Fibroblast of lung (primary cell): Measurements from ENCODE around the gene FERMT2. TPM values are rescaled to one million over a fixed set of nuclear protein-coding genes. Genes with fewer than 3 reads are reported as not detected.

Experiments used
- DNase-seq, 2 donors: peaks; one replicate each; pipeline versions ENCODE4 v3.0.0 to v3.0.0-alpha.2; 2010; ENCODE audit warnings: low read depth in 2 of 2
- H2AFZ ChIP-seq: 2 replicates; pipeline ENCODE4 v1.5.1; 2012; ENCODE audit warnings: low read length, control low read depth, inconsistent platforms
- H3K27ac ChIP-seq: 2 replicates; pipeline ENCODE4 v1.5.1; 2011; ENCODE audit warnings: low read length, control low read depth; ENCODE audit not compliant: insufficient read depth
- H3K27me3 ChIP-seq: 2 replicates; pipeline ENCODE4 v1.5.1; 2011; ENCODE audit warnings: mild to moderate bottlenecking, low read length; ENCODE audit not compliant: control insufficient read depth, insufficient read depth
- H3K36me3 ChIP-seq: 2 replicates; pipeline ENCODE4 v1.5.1; 2011; ENCODE audit warnings: low read length; ENCODE audit not compliant: control insufficient read depth, insufficient read depth
- H3K4me1 ChIP-seq: 2 replicates; pipeline ENCODE4 v1.5.1; 2011; ENCODE audit warnings: low read length; ENCODE audit not compliant: control insufficient read depth, insufficient read depth; ENCODE audit errors: extremely low read depth
- H3K4me2 ChIP-seq: 2 replicates; pipeline ENCODE4 v1.5.1; 2011; ENCODE audit warnings: low read length, control low read depth; ENCODE audit not compliant: insufficient read depth; ENCODE audit errors: extremely low read depth
- H3K4me3 ChIP-seq, 4 experiments: fragments of 200-600 bp in 1 of 4; sonication (generic) in 1 of 4; replicated peaks in 1 of 4; 2 replicates each; pipeline ENCODE4 v1.5.1; 2011 to 2016; ENCODE audit warnings: low read length in 4 of 4, low read depth in 3 of 4, mild to moderate bottlenecking in 3 of 4, control low read depth in 2 of 4, inconsistent platforms in 1 of 4, mixed read lengths in 1 of 4; ENCODE audit not compliant: insufficient read depth in 1 of 4; ENCODE audit errors: control extremely low read depth in 1 of 4
- H3K79me2 ChIP-seq: 2 replicates; pipeline ENCODE4 v1.5.1; 2012; ENCODE audit warnings: mild to moderate bottlenecking, low read length, inconsistent platforms; ENCODE audit not compliant: control insufficient read depth, insufficient read depth
- H3K9ac ChIP-seq: 2 replicates; pipeline ENCODE4 v1.5.1; 2011; ENCODE audit warnings: mild to moderate bottlenecking, low read length, control low read depth; ENCODE audit not compliant: insufficient read depth
- H3K9me3 ChIP-seq: 2 replicates; pipeline ENCODE4 v1.5.1; 2012; ENCODE audit warnings: low read depth, low read length; ENCODE audit not compliant: control insufficient read depth, insufficient read depth
- H4K20me1 ChIP-seq: 2 replicates; pipeline ENCODE4 v1.5.1; 2011; ENCODE audit warnings: low read length; ENCODE audit not compliant: control insufficient read depth, insufficient read depth; ENCODE audit errors: extremely low read depth
- CTCF ChIP-seq, 2 donors: IDR thresholded peaks in 1 of 2; conservative IDR thresholded peaks in 1 of 2; 1 replicate in 1 of 2; 2 replicates in 1 of 2; pipeline ENCODE4 v1.5.1; 2011 to 2012; ENCODE audit warnings: low read length in 2 of 2, control low read depth in 1 of 2, inconsistent platforms in 1 of 2, low read depth in 1 of 2, mild to moderate bottlenecking in 1 of 2
- EZH2 ChIP-seq: IDR thresholded peaks from 2 replicates; pipeline ENCODE4 v1.5.1; 2012; ENCODE audit warnings: low read length, control low read depth, mild to moderate bottlenecking; ENCODE audit errors: missing control alignments
- polyA plus RNA-seq, 2 donors: library from polyadenylated mRNA; depleted of rRNA in 1 of 2; stranded (reverse) in 1 of 2; unstranded in 1 of 2; fragments of >200 nt; gene quantifications; 2 replicates each; pipeline ENCODE4 v1.2.1, GENCODE V29; 2011 to 2012; ENCODE audit warnings: missing spikeins in 1 of 2
- total RNA-seq: library from RNA; depleted of rRNA; stranded (reverse); fragments of >200 nt; gene quantifications from 2 replicates; pipeline ENCODE4 v1.2.1, GENCODE V29; 2014

Gene FERMT2
- total and polyA plus RNA-seq, 2 donors (not counting 1 experiment from before 2014, with no cell fraction given) = 111 to 439 TPM

- H3K27me3 ChIP-seq = no peaks in the 10 kb centered on the region
- H3K36me3 ChIP-seq = peaks cover 1% of the 10 kb centered on the region
- H3K79me2 ChIP-seq = peaks cover 88% of the 10 kb centered on the region
- H3K4me3 ChIP-seq = no peak overlapping the region
- H3K4me1 ChIP-seq = peaks cover 12% of the 10 kb centered on the region
- H2AFZ ChIP-seq = no peak overlapping the region
- H3K9me3 ChIP-seq = no peaks in the 10 kb centered on the region
- no peak overlapping the region for H3K4me2 ChIP-seq
- H3K27ac ChIP-seq = no peak overlapping the region
- no peak overlapping the region for H3K9ac ChIP-seq
- no peaks in the 10 kb centered on the region for H4K20me1 ChIP-seq
- no peak for TF ChIP-seq EZH2
- TF ChIP-seq CTCF (conservative IDR thresholded peaks at IDR 0.05 in 1 of 2, IDR thresholded peaks at IDR 0.05 in 1 of 2; ENCODE audit: low read depth in 1 of 2, low read length in 2 of 2) = no peak
- no peak for DNase-seq
Measured at GRCh38 chr14:52914295-52914694, 36.6 kb downstream of the FERMT2 start.

DNA sequence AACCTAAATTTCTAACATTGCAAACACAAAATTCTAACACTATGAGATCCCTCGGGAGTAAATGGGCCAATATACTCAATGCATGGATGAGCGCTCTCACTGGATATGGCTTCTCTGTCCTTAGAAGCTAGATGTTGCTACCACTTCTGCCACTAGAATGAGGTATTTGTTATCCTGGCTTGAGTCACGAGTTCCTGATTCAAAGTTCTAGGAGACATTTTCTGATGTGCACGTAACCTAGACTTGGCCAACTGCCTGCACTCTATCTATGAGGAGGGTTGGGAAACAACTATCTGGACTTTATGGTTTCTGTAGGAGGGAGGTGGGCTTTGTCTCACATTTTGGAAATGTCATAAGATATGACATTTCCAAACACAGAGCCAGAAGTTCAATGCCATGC lies 37.6 kb downstream of the FERMT2 start:
- Histone ChIP-seq H3K4me1 (peaks cover 5% of the 10 kb centered on the region), H2AFZ (no peak overlapping the region), H3K36me3 (peaks cover 4% of the 10 kb centered on the region), H3K4me2 (no peak overlapping the region), H3K79me2 (peaks cover 88% of the 10 kb centered on the region), H3K4me3 (no peak overlapping the region), H3K27ac (no peak overlapping the region), H3K9me3 (no peaks in the 10 kb centered on the region), H3K27me3 (no peaks in the 10 kb centered on the region), H3K9ac (no peak overlapping the region), H4K20me1 (no peaks in the 10 kb centered on the region)
- DNase-seq = peak in 1 of 2 donors; percentile 57
- TF ChIP-seq CTCF (conservative IDR thresholded peaks at IDR 0.05 in 1 of 2, IDR thresholded peaks at IDR 0.05 in 1 of 2; ENCODE audit: low read depth in 1 of 2, low read length in 2 of 2) = no peak
- no peak for TF ChIP-seq EZH2

DNA sequence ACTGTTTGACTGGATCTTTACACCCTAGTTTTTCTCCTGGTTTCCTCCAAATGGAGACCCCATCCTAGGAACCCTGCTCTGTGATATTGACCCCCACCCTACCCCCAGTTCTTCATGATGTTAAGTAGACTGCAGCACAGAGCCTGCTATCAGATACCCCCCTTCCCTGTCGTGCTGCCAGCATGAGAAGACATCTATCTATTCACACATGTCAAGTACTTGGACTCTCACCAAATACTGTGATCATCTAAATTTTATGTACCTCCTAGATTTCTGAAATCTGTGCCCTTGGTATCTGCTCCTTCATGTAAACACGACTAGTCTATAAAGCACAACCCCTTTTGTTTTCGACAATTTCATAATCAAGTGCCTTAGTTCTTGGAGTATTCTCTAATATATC lies 38.9 kb downstream of the FERMT2 start:
- no peak for DNase-seq
- Histone ChIP-seq H3K9me3 (no peaks in the 10 kb centered on the region), H3K4me3 (no peak overlapping the region), H3K79me2 (peaks cover 91% of the 10 kb centered on the region), H3K27me3 (no peaks in the 10 kb centered on the region), H2AFZ (no peak overlapping the region), H3K4me2 (no peak overlapping the region), H3K36me3 (peaks cover 4% of the 10 kb centered on the region), H4K20me1 (no peaks in the 10 kb centered on the region), H3K27ac (no peak overlapping the region), H3K9ac (no peak overlapping the region), H3K4me1 (peaks cover 8% of the 10 kb centered on the region)
- no peak for TF ChIP-seq EZH2
- no peak for TF ChIP-seq CTCF (conservative IDR thresholded peaks at IDR 0.05 in 1 of 2, IDR thresholded peaks at IDR 0.05 in 1 of 2; ENCODE audit: low read depth in 1 of 2, low read length in 2 of 2)
